Stomach (tissue), 4 donors: Measurements from ENCODE around the gene CYB5B.

ENCODE experiments used
- POLR2AphosphoS5 ChIP-seq, 3 donors: sonication (generic); formaldehyde crosslinking; IDR thresholded peaks; one replicate each; pipeline ENCODE4 v1.6.1; 2016; ENCODE audit warnings: antibody characterized with exemption in 3 of 3
- TF ChIP-seq, protein P1 (sequence below), 7 experiments: fragments of 450-650 bp in 4 of 7; fragments of 200-600 bp in 3 of 7; sonication (generic) in 3 of 7; IDR thresholded peaks; one replicate each; pipeline ENCODE4 v1.5.1; 2016 to 2019; ENCODE audit warnings: antibody characterized with exemption in 7 of 7, control low read depth in 2 of 7, mild to moderate bottlenecking in 1 of 7

DNA sequence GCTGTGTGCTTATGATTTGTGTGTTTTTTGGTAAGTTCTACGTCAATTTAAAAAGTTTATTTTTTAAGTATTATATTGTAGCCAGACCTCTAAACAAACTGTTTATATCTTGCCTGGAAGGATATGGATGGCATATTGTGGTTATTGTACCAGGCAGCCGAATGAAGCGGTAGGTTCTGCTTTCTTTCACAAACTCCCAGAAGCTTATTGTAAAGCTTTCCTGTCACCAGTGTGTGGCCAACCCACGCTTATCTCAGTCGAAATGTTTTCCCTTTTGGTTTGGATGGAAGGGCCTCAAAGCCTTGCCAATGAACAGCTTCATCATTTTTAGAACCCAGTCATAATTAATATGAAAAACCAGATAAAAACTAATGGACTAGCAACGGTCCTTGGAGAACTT, 53.1 kb downstream of the CYB5B start:
- TF ChIP-seq, protein P1, sequence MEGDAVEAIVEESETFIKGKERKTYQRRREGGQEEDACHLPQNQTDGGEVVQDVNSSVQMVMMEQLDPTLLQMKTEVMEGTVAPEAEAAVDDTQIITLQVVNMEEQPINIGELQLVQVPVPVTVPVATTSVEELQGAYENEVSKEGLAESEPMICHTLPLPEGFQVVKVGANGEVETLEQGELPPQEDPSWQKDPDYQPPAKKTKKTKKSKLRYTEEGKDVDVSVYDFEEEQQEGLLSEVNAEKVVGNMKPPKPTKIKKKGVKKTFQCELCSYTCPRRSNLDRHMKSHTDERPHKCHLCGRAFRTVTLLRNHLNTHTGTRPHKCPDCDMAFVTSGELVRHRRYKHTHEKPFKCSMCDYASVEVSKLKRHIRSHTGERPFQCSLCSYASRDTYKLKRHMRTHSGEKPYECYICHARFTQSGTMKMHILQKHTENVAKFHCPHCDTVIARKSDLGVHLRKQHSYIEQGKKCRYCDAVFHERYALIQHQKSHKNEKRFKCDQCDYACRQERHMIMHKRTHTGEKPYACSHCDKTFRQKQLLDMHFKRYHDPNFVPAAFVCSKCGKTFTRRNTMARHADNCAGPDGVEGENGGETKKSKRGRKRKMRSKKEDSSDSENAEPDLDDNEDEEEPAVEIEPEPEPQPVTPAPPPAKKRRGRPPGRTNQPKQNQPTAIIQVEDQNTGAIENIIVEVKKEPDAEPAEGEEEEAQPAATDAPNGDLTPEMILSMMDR (IDR thresholded peaks at IDR 0.05), result no peak
- no peak for TF ChIP-seq POLR2AphosphoS5 (IDR thresholded peaks at IDR 0.05)
